ENCODE measurements around the gene DDR1. TPM values are rescaled to one million over a fixed set of nuclear protein-coding genes. Genes with fewer than 3 reads are reported as not detected.

DDR1 gene
- total and polyA plus RNA-seq, 4 experiments from 2014 or later, result 1.4 to 13.1 (median 6.6) TPM

DNA sequence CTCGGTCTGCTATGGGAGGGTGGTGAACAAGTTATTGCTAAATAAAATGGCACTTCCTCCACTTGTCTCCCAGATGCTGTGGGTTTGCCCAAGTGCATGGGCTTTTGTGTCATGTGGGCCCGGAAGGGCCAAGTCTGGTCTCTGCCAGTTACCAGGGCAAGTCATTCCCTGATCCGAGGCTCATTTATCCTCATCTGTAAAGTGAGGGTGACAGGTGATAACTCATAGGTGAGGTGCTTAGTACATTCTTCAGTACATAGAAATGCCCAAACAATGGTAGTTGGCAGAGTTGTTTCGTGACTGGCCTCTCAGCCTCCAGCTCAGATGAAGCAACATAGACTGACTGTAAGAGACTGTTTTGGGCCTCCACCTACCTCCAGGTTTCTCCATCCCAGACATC is 54.4 kb downstream of the DDR1 start:
- Histone ChIP-seq H3K4me1 (ENCODE audit: insufficient read depth, low read length) (no peaks in the 10 kb centered on the region), H3K27ac (ENCODE audit: low read depth, low read length) (no peak overlapping the region), H3K27me3 (ENCODE audit: insufficient read depth, low read length) (peaks cover 15% of the 10 kb centered on the region), H3K9me3 (ENCODE audit: control insufficient read depth in 1 of 2, low read length in 2 of 2) (no peaks in the 10 kb centered on the region), H3K36me3 (ENCODE audit: insufficient read depth, low read length) (no peaks in the 10 kb centered on the region), H3K4me3 (ENCODE audit: low read length in 2 of 2) (no peak overlapping the region)
- ChIA-PET POLR2A (ENCODE audit: partially characterized antibody) (no interaction called here), CTCF (ENCODE audit: partially characterized antibody) (no interaction called here)
- intact Hi-C loops (cut with micrococcal nuclease), result no loop called here
- Mint-ChIP-seq H3K36me3 (no peaks in the 10 kb centered on the region), H3K27me3 (peaks cover 21 to 40% of the 10 kb centered on the region in 2 donors), H3K4me1 (peaks cover 0 to 7% (median 1%) of the 10 kb centered on the region in 4 donors), H3K4me3 (no peak overlapping the region), H3K9me3 (no peaks in the 10 kb centered on the region), H3K27ac (no peak overlapping the region)
- DNase-seq, result no peak

DNA sequence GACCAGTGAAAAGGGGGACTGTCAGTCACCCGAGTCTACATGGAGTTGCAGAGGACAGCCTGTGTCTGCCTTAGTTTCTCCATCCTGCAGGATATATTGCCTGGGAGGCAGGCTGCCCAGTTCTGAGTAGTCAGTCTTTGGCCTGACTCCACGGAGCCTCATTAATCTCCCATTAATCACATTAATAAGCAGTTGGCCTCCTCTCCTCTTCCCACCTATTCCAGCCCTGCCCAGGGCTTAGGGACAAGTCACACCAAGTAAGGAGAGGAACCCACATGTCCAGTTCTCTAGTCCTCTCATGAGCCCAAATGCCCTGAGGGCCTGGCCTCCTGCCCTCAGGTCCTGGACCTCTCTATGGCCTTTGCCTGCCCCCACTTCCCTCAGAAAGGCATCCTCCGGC is 55.2 kb downstream of the DDR1 start:
- DNase-seq, result no peak
- Mint-ChIP-seq H3K9me3 (no peaks in the 10 kb centered on the region), H3K4me3 (no peak overlapping the region), H3K36me3 (no peaks in the 10 kb centered on the region), H3K4me1 (peaks cover 0 to 7% (median 1%) of the 10 kb centered on the region in 4 donors), H3K27ac (no peak overlapping the region), H3K27me3 (peaks cover 24 to 42% of the 10 kb centered on the region in 2 donors)
- H3K27me3 ChIP-seq (ENCODE audit: insufficient read depth, low read length), result peaks cover 15% of the 10 kb centered on the region
- POLR2A ChIA-PET (ENCODE audit: partially characterized antibody), result no interaction called here
- CTCF ChIA-PET (ENCODE audit: partially characterized antibody), result no interaction called here
- H3K9me3 ChIP-seq (ENCODE audit: control insufficient read depth in 1 of 2, low read length in 2 of 2), result no peaks in the 10 kb centered on the region
- no peaks in the 10 kb centered on the region for H3K4me1 ChIP-seq (ENCODE audit: insufficient read depth, low read length)
- intact Hi-C loops (cut with micrococcal nuclease), result no loop called here
- H3K36me3 ChIP-seq (ENCODE audit: insufficient read depth, low read length), result no peaks in the 10 kb centered on the region
- no peak overlapping the region for H3K4me3 ChIP-seq (ENCODE audit: low read length in 2 of 2)
- no peak overlapping the region for H3K27ac ChIP-seq (ENCODE audit: low read depth, low read length)

DNA sequence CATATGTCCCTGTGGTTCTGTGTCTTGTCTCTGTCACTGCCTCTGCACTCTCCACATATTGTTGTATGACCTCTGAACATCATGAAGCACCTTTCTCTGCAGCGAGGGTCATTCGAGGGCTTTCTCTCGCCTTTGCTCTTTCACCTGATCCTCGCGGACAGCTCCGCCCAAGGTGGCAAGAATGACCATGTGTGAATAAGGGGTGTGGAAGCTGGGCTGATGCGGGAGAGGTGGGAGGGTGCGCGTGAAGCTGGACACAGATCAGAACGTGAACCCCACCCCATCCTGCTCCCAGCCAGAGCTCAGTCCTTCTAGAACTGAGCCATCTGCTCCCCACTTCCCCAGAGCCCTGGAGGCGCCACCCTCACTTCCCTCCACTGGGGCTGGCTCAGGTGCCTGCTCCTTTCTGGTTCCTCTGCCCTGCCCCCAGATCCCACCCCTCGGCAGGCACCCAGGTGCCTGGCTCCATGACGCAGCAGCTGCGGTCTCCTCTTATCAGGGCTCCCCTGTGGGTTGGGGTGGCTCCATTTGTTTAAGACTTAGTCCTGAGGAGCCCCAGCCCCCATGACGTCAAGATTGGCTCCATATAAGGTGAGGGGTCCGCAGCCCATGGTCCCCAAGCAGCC is 56.2 kb downstream of the DDR1 start, which contains the start of gene MUCL3:
Gene MUCL3, plus strand, starts transcription at position 613 of the 626 bp plus-strand sequence. CDS start 27 bp downstream, outside the sequence.
- H3K9me3 ChIP-seq (ENCODE audit: control insufficient read depth in 1 of 2, low read length in 2 of 2), result no peaks in the 10 kb centered on the region
- intact Hi-C loops (cut with micrococcal nuclease), result no loop called here
- no peak for DNase-seq
- no peak within 1 kb of the TSS for H3K27ac Mint-ChIP-seq
- H3K36me3 ChIP-seq (ENCODE audit: insufficient read depth, low read length), result no peaks in the 10 kb centered on the region
- POLR2A ChIA-PET (ENCODE audit: partially characterized antibody), result no interaction called here
- no peaks in the 10 kb centered on the region for H3K4me1 ChIP-seq (ENCODE audit: insufficient read depth, low read length)
- H3K4me3 Mint-ChIP-seq, result no peak within 1 kb of the TSS
- peaks cover 20% of the 10 kb centered on the region for H3K27me3 ChIP-seq (ENCODE audit: insufficient read depth, low read length)
- H3K36me3 Mint-ChIP-seq, result no peaks in the 10 kb centered on the region
- peaks cover 0 to 4% (median 0%) of the 10 kb centered on the region in 4 donors for H3K4me1 Mint-ChIP-seq
- peaks cover 29 to 51% of the 10 kb centered on the region in 2 donors for H3K27me3 Mint-ChIP-seq
- no peaks in the 10 kb centered on the region for H3K9me3 Mint-ChIP-seq
- no peak within 1 kb of the TSS for H3K4me3 ChIP-seq (ENCODE audit: low read length in 2 of 2)
- CTCF ChIA-PET (ENCODE audit: partially characterized antibody), result no interaction called here
- H3K27ac ChIP-seq (ENCODE audit: low read depth, low read length), result no peak within 1 kb of the TSS

DNA sequence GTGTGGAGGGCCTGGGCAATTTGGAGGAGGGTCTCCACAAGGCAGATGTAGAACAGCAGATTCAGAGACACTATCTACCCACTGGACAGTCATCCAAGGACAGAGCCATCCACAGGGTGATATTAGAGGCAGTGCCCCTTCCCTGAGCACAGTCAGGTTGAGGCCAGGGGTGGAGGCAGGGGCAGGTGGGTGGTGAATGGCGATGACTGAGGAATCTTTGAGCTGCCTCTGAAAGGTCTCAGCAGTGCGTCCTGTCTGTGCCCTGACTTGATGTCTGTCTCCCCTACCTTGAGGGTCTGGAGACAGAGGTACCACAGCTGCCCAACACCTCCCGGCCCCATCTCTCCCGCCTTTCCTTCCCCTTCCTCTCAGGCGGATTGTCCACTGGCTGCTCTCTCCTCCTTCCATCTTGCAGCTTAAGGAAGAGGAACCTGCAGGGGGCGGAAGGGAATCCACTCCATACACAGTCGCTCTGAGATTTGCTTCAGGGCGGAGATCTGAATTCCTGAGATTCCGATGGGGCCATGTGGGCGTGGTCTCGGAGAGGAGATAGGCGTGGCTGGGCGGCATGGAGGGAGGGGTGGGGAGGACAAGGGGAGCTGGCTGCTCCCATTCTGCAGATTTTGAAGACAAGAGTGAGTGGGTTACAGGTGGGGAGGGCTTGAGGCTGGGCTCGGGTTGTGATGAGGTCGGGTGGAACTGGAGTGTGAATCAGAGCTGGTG is 58.2 kb downstream of the DDR1 start:
- H3K36me3 Mint-ChIP-seq, result no peaks in the 10 kb centered on the region
- peaks cover 20% of the 10 kb centered on the region for H3K27me3 ChIP-seq (ENCODE audit: insufficient read depth, low read length)
- POLR2A ChIA-PET (ENCODE audit: partially characterized antibody), result no interaction called here

DNA sequence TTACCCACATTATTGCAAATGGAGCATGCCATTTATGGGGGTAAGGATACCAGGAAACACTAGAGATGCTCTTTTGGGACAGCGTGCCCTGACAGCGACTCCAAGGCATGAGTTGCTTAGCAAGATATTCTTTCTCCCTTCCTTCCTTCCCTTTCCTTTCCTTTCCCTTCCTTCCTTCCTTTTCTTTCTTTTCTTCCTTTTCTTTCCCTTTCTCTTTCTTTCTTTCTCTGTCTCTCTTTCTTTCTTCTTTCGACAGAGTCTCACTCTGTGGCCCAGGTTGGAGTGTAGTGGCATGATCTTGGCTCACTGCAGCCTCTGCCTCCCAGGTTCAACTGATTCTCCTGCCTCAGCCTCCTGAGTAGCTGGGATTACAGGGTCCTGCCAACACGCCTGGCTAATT is 59.7 kb downstream of the DDR1 start:
- Histone ChIP-seq H3K36me3 (ENCODE audit: insufficient read depth, low read length) (no peaks in the 10 kb centered on the region), H3K27me3 (ENCODE audit: insufficient read depth, low read length) (peaks cover 20% of the 10 kb centered on the region), H3K9me3 (ENCODE audit: control insufficient read depth in 1 of 2, low read length in 2 of 2) (no peaks in the 10 kb centered on the region), H3K27ac (ENCODE audit: low read depth, low read length) (no peak overlapping the region), H3K4me3 (ENCODE audit: low read length in 2 of 2) (no peak overlapping the region), H3K4me1 (ENCODE audit: insufficient read depth, low read length) (no peaks in the 10 kb centered on the region)
- H3K4me3 Mint-ChIP-seq, result no peak overlapping the region
- DNase-seq, result no peak
- peaks cover 31 to 66% of the 10 kb centered on the region in 2 donors for H3K27me3 Mint-ChIP-seq
- peaks cover 0 to 3% (median 0%) of the 10 kb centered on the region in 4 donors for H3K4me1 Mint-ChIP-seq
- intact Hi-C loops (cut with micrococcal nuclease), result no loop called here
- H3K27ac Mint-ChIP-seq, result no peak overlapping the region
- POLR2A ChIA-PET (ENCODE audit: partially characterized antibody), result no interaction called here
- no peaks in the 10 kb centered on the region for H3K36me3 Mint-ChIP-seq
- CTCF ChIA-PET (ENCODE audit: partially characterized antibody), result interaction anchor here (1.6 kb wide), 1 partner anchor 29 kb away, joined by 4 read pairs; no protein-coding TSS in a partner anchor
- H3K9me3 Mint-ChIP-seq, result peaks cover 0 to under 1% (median 0%) of the 10 kb centered on the region in 8 donors

More for the DNA sequence above, 58.2 kb downstream of the DDR1 start:
- Mint-ChIP-seq H3K27me3 (peaks cover 31 to 59% of the 10 kb centered on the region in 2 donors), H3K27ac (no peak overlapping the region), H3K4me1 (peaks cover 0 to 3% (median 0%) of the 10 kb centered on the region in 4 donors), H3K4me3 (no peak overlapping the region), H3K9me3 (no peaks in the 10 kb centered on the region)
- H3K4me3 ChIP-seq (ENCODE audit: low read length in 2 of 2), result no peak overlapping the region
- H3K4me1 ChIP-seq (ENCODE audit: insufficient read depth, low read length), result no peaks in the 10 kb centered on the region
- intact Hi-C loops (cut with micrococcal nuclease), result no loop called here
- CTCF ChIA-PET (ENCODE audit: partially characterized antibody), result interaction anchor here (1.1 to 1.6 kb wide), 2 partner anchors 27 to 138 kb away, joined by 3 to 4 read pairs; no protein-coding TSS in a partner anchor
- no peak overlapping the region for H3K27ac ChIP-seq (ENCODE audit: low read depth, low read length)
- DNase-seq, result no peak
- no peaks in the 10 kb centered on the region for H3K9me3 ChIP-seq (ENCODE audit: control insufficient read depth in 1 of 2, low read length in 2 of 2)
- no peaks in the 10 kb centered on the region for H3K36me3 ChIP-seq (ENCODE audit: insufficient read depth, low read length)

DNA sequence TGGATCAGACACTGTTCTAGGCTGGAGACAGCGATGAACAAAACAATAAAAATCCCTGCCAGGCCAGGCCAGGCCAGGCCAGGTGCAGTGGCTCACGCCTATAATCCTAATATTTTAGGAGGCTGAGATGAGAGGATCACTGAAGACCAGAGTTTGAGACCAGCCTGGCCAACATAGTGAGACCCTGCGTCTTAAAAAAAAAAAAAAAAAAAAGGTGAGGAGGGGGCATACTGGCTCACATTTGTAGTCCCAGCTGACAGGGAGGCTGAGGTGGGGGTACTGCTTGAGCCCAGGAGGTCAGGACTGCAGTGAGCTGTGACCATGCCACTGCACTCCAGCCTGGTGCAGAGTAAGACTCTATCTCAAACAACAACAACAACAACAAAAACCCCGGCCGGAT is 61.0 kb downstream of the DDR1 start:
- H3K4me3 ChIP-seq (ENCODE audit: low read length in 2 of 2), result no peak overlapping the region
- H3K27ac Mint-ChIP-seq, result no peak overlapping the region
- H3K9me3 Mint-ChIP-seq, result peaks cover 0 to 1% (median 0%) of the 10 kb centered on the region in 8 donors
- peaks cover 20% of the 10 kb centered on the region for H3K27me3 ChIP-seq (ENCODE audit: insufficient read depth, low read length)
- no peaks in the 10 kb centered on the region for H3K9me3 ChIP-seq (ENCODE audit: control insufficient read depth in 1 of 2, low read length in 2 of 2)
- peaks cover 31 to 64% of the 10 kb centered on the region in 2 donors for H3K27me3 Mint-ChIP-seq
- no peaks in the 10 kb centered on the region for H3K4me1 ChIP-seq (ENCODE audit: insufficient read depth, low read length)
- intact Hi-C loops (cut with micrococcal nuclease), result no loop called here
- H3K4me3 Mint-ChIP-seq, result no peak overlapping the region
- no peak overlapping the region for H3K27ac ChIP-seq (ENCODE audit: low read depth, low read length)
- POLR2A ChIA-PET (ENCODE audit: partially characterized antibody), result no interaction called here
- CTCF ChIA-PET (ENCODE audit: partially characterized antibody), result no interaction called here
- H3K36me3 Mint-ChIP-seq, result no peaks in the 10 kb centered on the region
- no peak for DNase-seq
- no peaks in the 10 kb centered on the region for H3K36me3 ChIP-seq (ENCODE audit: insufficient read depth, low read length)
- H3K4me1 Mint-ChIP-seq, result peaks cover 0 to 3% (median 0%) of the 10 kb centered on the region in 4 donors

DNA sequence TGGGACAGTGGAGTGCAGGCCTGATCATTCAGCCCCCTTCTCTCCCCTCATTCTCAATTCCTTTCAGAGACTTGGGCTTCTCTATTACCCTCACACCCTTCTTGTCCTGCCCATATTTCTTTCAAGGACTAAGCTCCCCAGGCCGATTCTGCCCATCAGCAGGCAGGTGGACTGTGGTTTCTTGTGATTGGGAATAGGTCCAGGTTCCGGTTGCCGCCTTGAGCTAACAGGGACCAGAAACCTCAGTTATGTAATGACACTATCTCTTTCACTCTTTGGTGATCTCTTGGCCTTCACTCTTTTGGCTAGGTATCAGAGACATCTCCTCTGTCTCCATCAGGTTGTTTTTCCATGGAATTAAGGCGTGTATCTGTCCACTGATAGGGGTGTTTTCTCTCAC is 62.9 kb downstream of the DDR1 start:
- DNase-seq, result no peak
- intact Hi-C loops (cut with micrococcal nuclease), result no loop called here
- ChIA-PET CTCF (ENCODE audit: partially characterized antibody) (no interaction called here), POLR2A (ENCODE audit: partially characterized antibody) (no interaction called here)
- peaks cover 0 to 4% (median 1%) of the 10 kb centered on the region in 4 donors for H3K4me1 Mint-ChIP-seq
- H3K36me3 ChIP-seq (ENCODE audit: insufficient read depth, low read length), result no peaks in the 10 kb centered on the region
- peaks cover 26 to 61% of the 10 kb centered on the region in 2 donors for H3K27me3 Mint-ChIP-seq
- H3K4me3 Mint-ChIP-seq, result no peak overlapping the region
- no peak overlapping the region for H3K27ac Mint-ChIP-seq
- no peaks in the 10 kb centered on the region for H3K36me3 Mint-ChIP-seq
- H3K27ac ChIP-seq (ENCODE audit: low read depth, low read length), result no peak overlapping the region
- no peaks in the 10 kb centered on the region for H3K4me1 ChIP-seq (ENCODE audit: insufficient read depth, low read length)
- peaks cover 0 to 2% (median 0%) of the 10 kb centered on the region in 8 donors for H3K9me3 Mint-ChIP-seq
- peaks cover 16% of the 10 kb centered on the region for H3K27me3 ChIP-seq (ENCODE audit: insufficient read depth, low read length)
- no peaks in the 10 kb centered on the region for H3K9me3 ChIP-seq (ENCODE audit: control insufficient read depth in 1 of 2, low read length in 2 of 2)
- H3K4me3 ChIP-seq (ENCODE audit: low read length in 2 of 2), result no peak overlapping the region
